Measurements from ENCODE around the gene SHTN1. TPM values are rescaled to one million over a fixed set of nuclear protein-coding genes. Genes with fewer than 3 reads are reported as not detected.

The SHTN1 gene
- total RNA-seq, 2 donors from 2014 or later, result 19.7 to 45.8 TPM

GRCh38 chr10:116994113-116994890 lies 10.7 kb downstream of the SHTN1 start:
- intact Hi-C loops (cut with DNase I), result no loop called here
- Histone ChIP-seq H3K27ac (no peak overlapping the region), H3K27me3 (replicated peaks; ENCODE audit: insufficient read depth) (no peaks in the 10 kb centered on the region), H3K4me1 (replicated peaks) (no peaks in the 10 kb centered on the region), H3K9me3 (no peaks in the 10 kb centered on the region), H3K4me3 (no peak overlapping the region), H3K36me3 (no peaks in the 10 kb centered on the region)
- DNase-seq (ENCODE audit: low spot score), result no peak
- 100% methylated on average over 1 of the region's 1 CpG for WGBS
- TF ChIP-seq POLR2AphosphoS5 (IDR thresholded peaks at IDR 0.05), result no peak
- TF ChIP-seq POLR2A (IDR thresholded peaks at IDR 0.05), result no peak
- TF ChIP-seq CTCF (IDR thresholded peaks at IDR 0.05), result no peak

- DNase-seq (ENCODE audit: low spot score), result no peak
- Histone ChIP-seq H3K4me3 (no peak overlapping the region), H3K36me3 (no peaks in the 10 kb centered on the region), H3K9me3 (no peaks in the 10 kb centered on the region), H3K4me1 (replicated peaks) (no peaks in the 10 kb centered on the region), H3K27me3 (replicated peaks; ENCODE audit: insufficient read depth) (no peaks in the 10 kb centered on the region), H3K27ac (no peak overlapping the region)
- intact Hi-C loops (cut with DNase I), result no loop called here
- 93% methylated on average over 2 of the region's 2 CpGs for WGBS
- TF ChIP-seq POLR2A (IDR thresholded peaks at IDR 0.05), result no peak
- no peak for TF ChIP-seq CTCF (IDR thresholded peaks at IDR 0.05)
- no peak for TF ChIP-seq POLR2AphosphoS5 (IDR thresholded peaks at IDR 0.05)
Measured at GRCh38 chr10:116993610-116994009, 11.4 kb downstream of the SHTN1 start.

- TF ChIP-seq POLR2A (IDR thresholded peaks at IDR 0.05), result no peak
- TF ChIP-seq POLR2AphosphoS5 (IDR thresholded peaks at IDR 0.05), result no peak
- TF ChIP-seq CTCF (IDR thresholded peaks at IDR 0.05), result no peak
- Histone ChIP-seq H3K27me3 (replicated peaks; ENCODE audit: insufficient read depth) (no peaks in the 10 kb centered on the region), H3K9me3 (no peaks in the 10 kb centered on the region), H3K4me3 (no peak overlapping the region), H3K4me1 (replicated peaks) (no peaks in the 10 kb centered on the region), H3K36me3 (no peaks in the 10 kb centered on the region), H3K27ac (no peak overlapping the region)
- intact Hi-C loops (cut with DNase I), result no loop called here
- DNase-seq (ENCODE audit: low spot score), result no peak
- WGBS, result 77% methylated on average over 1 of the region's 1 CpG
Measured at GRCh38 chr10:116992183-116992582, 12.8 kb downstream of the SHTN1 start.

- 33% methylated on average over 3 of the region's 3 CpGs for WGBS
- intact Hi-C loops (cut with DNase I), result no loop called here
- TF ChIP-seq CTCF (IDR thresholded peaks at IDR 0.05) (no peak), POLR2AphosphoS5 (IDR thresholded peaks at IDR 0.05) (no peak)
- no peak overlapping the region for H3K4me3 ChIP-seq
- no peaks in the 10 kb centered on the region for H3K9me3 ChIP-seq
- DNase-seq (ENCODE audit: low spot score), result no peak
- H3K27me3 ChIP-seq (replicated peaks; ENCODE audit: insufficient read depth), result no peaks in the 10 kb centered on the region
- H3K27ac ChIP-seq, result no peak overlapping the region
- H3K36me3 ChIP-seq, result no peaks in the 10 kb centered on the region
- H3K4me1 ChIP-seq (replicated peaks), result no peaks in the 10 kb centered on the region
Measured at GRCh38 chr10:116990276-116990800, 14.6 kb downstream of the SHTN1 start.

GRCh38 chr10:116989439-116989838 lies 15.5 kb downstream of the SHTN1 start:
- WGBS, result 82% methylated on average over 4 of the region's 4 CpGs
- intact Hi-C loops (cut with DNase I), result no loop called here
- H3K27ac ChIP-seq, result no peak overlapping the region
- no peaks in the 10 kb centered on the region for H3K9me3 ChIP-seq
- H3K4me1 ChIP-seq (replicated peaks), result no peaks in the 10 kb centered on the region
- no peak overlapping the region for H3K4me3 ChIP-seq
- no peaks in the 10 kb centered on the region for H3K27me3 ChIP-seq (replicated peaks; ENCODE audit: insufficient read depth)
- no peaks in the 10 kb centered on the region for H3K36me3 ChIP-seq
- TF ChIP-seq POLR2A (IDR thresholded peaks at IDR 0.05) (no peak), POLR2AphosphoS5 (IDR thresholded peaks at IDR 0.05) (no peak), CTCF (IDR thresholded peaks at IDR 0.05) (no peak)
- no peak for DNase-seq (ENCODE audit: low spot score)
